Hematopoietic multipotent progenitor cell treated with erythropoietin and hydrocortisone succinate and interleukin-3 and kit ligand, for 8 days (in vitro differentiated cells): ENCODE measurements around the gene CEP89.

Experiments
- DNase-seq: peaks from one replicate; pipeline ENCODE4 v3.0.0-alpha.2; 2015

Gene CEP89

GRCh38 chr19:32831611-32832010 is 140.1 kb downstream of the CEP89 start:
- no peak for DNase-seq

- no peak for DNase-seq
Observed at GRCh38 chr19:32830231-32831014, 141.3 kb downstream of the CEP89 start.

DNA sequence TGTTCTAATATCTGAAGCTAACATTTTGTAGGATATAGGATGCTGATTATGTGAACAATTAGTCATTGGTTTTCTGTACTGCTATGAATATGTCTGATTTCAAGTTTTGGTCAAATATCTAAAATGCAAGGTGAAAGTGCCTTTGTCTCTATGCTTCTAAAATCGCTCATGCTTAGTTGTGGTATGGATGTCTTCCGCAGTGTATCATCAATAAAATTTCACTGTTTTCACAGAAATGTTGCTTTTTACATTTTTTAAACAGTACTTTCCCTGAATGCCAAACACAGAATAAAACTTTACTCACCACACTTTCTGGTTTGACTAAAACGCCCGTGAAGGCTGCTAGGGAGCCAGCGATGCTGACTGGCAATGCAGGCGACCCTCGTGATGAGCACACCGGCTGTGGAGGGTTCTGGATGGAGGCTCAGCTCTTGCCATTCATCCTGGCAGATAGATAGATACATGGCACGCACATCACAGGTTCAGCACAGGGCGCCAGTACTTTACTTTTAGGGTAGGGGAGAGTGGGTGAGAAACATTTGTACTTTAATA is 142.3 kb downstream of the CEP89 start:
- DNase-seq = no peak

DNA sequence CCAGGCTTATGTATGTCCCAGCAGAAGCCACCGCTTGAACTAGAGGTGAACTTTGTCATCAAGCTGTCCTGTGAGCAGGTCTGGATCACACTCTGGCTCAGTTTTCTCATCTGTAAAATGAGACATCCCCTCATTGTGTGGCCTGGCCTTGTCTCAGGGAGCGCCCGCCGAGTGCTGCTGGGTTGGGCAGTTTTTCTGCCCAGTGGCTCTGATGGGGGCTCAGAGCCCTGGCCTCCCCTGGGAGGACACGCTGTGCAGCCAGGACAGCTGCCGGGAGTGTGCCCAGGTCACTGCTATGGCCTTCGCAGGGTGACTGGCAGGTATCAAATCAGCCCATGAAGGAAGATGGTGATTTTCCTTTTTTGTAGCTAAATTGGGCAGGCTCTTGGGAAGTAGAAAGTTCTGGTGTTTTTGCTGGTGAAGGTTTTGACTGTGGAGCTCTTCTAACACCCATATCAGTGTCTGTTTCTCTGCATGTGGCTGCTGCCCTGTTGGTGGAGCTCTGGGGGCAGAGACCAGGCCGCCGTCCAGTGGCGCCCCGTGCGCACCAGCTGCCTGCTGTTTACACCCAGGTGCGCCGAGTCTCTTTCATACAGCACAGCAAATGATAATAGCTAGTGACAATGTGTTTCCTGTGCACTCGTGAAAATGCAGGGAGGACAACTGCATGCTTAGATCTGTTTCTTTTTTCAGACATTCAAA is 143.0 kb downstream of the CEP89 start:
- DNase-seq = no peak

- no peak for DNase-seq
Observed at GRCh38 chr19:32828139-32828538, 143.6 kb downstream of the CEP89 start.
